ENCODE measurements around the gene TPRG1. TPM values are rescaled to one million over a fixed set of nuclear protein-coding genes. Genes with fewer than 3 reads are reported as not detected.

TPRG1 gene
- total and polyA plus RNA-seq, 2 of the 8 experiments (the other 6 are each of a cell fraction or from before 2014, with no cell fraction given), result 0.37 to 0.47 TPM

DNA sequence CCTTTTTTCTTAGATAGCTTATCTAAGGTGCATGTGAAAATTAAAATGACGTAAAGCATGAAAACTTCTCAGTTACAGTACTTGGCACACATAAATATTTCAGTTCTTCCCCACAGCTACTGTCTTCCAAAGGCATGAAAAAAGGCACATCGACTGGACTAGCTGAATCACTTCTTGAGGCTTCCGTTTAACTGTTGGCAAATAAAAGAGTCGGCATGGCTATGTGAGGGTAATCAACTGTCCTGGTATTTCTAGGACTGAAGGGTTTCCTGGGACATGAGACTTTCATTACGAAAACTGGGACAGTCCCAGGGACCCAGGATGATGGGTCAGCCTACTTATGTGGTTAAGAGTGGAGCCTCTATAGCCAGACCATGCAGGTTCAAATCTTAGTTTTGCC lies 168.2 kb downstream of the TPRG1 start:
- H2BK15ac ChIP-seq (ENCODE audit: low read length), result no peak overlapping the region
- no peak overlapping the region for H3K56ac ChIP-seq (replicated peaks; ENCODE audit: insufficient read length, low read depth, low read length)
- H3K14ac ChIP-seq (ENCODE audit: insufficient read length), result no peak overlapping the region
- TF ChIP-seq RNF2 (IDR thresholded peaks at IDR 0.05; ENCODE audit: borderline replicate concordance, low read depth, low read length, missing control alignments, poor library complexity, severe bottlenecking), result no peak
- no peak for TF ChIP-seq CBX8 (IDR thresholded peaks at IDR 0.05; ENCODE audit: borderline replicate concordance, low read depth, low read length)
- no peak for TF ChIP-seq TBP (IDR thresholded peaks at IDR 0.05; ENCODE audit: low read depth, low read length)
- TF ChIP-seq SIX5 (IDR thresholded peaks at IDR 0.05; ENCODE audit: low read depth, low read length), result no peak
- no peak overlapping the region for H2BK12ac ChIP-seq (ENCODE audit: low read depth, low read length)
- no peaks in the 10 kb centered on the region for H3K79me1 ChIP-seq (ENCODE audit: low read depth, low read length)
- no peak overlapping the region for H4K91ac ChIP-seq (replicated peaks; ENCODE audit: insufficient read length, low read length)
- ChIA-PET CTCF (ENCODE audit: partially characterized antibody) (interaction anchor here (0.5 to 2.9 kb wide), 10 partner anchors 9 to 769 kb away, joined by 3 to 9 read pairs (median 4); no protein-coding TSS in a partner anchor), POLR2A (ENCODE audit: partially characterized antibody) (no interaction called here)
- no peak overlapping the region for H2BK20ac ChIP-seq (ENCODE audit: low read length)
- H3K18ac ChIP-seq (ENCODE audit: extremely low read depth, low read length), result no peak overlapping the region
- H3K9ac ChIP-seq (replicated peaks in 1 of 4; ENCODE audit: extremely low read depth in 1 of 4, low read depth in 3 of 4, low read length in 3 of 4), result no peak overlapping the region
- DNase-seq (ENCODE audit: low read depth in 1 of 2, low spot score in 2 of 2) (no peak), FAIRE-seq (no peak)
- no peaks in the 10 kb centered on the region for H3K27me3 ChIP-seq (replicated peaks in 1 of 4; ENCODE audit: control insufficient read depth in 3 of 4, extremely low read depth in 1 of 4, insufficient read depth in 3 of 4, low read length in 3 of 4)
- H3K36me3 ChIP-seq (ENCODE audit: control insufficient read depth in 2 of 4, insufficient read depth in 4 of 4, low read length in 3 of 4), result no peaks in the 10 kb centered on the region
- no peak overlapping the region for H2AK5ac ChIP-seq (ENCODE audit: low read depth, low read length)
- no peak overlapping the region for H3K4ac ChIP-seq (replicated peaks; ENCODE audit: insufficient read length, low read depth, low read length)
- H3K4me1 ChIP-seq (replicated peaks in 1 of 4; ENCODE audit: control insufficient read depth in 3 of 4, insufficient read depth in 4 of 4, low read length in 3 of 4), result peaks cover 0 to 6% (median 0%) of the 10 kb centered on the region in 4 experiments; a peak in 1 of 7 replicates
- no peak overlapping the region for H2BK120ac ChIP-seq (replicated peaks; ENCODE audit: low read depth, low read length)
- H4K5ac ChIP-seq (ENCODE audit: insufficient read length, low read depth, low read length), result no peak overlapping the region
- H3K27ac ChIP-seq (ENCODE audit: low read depth, low read length), result no peak overlapping the region
- WGBS, 2 experiments (ENCODE audit: extremely low coverage in 1 of 2, insufficient coverage in 1 of 2, insufficient read length in 1 of 2, insufficient replicate concordance in 2 of 2, low coverage in 1 of 2, low lambda C conversion rate in 2 of 2, missing lambda C conversion rate in 1 of 2), result 95% methylated on average over 5 of the region's 5 CpGs; no CpG with 5 or more reads in 1 of the 2 experiments
- no peak overlapping the region for H4K8ac ChIP-seq (ENCODE audit: extremely low read depth, insufficient read depth, low read length)
- no peaks in the 10 kb centered on the region for H3K9me3 ChIP-seq (ENCODE audit: insufficient read depth in 2 of 2, low read depth in 1 of 2, low read length in 1 of 2)
- H3K23ac ChIP-seq (ENCODE audit: insufficient read length), result no peak overlapping the region
- H2AFZ ChIP-seq (ENCODE audit: low read length), result no peak overlapping the region
- H3K4me2 ChIP-seq (ENCODE audit: insufficient read depth in 1 of 2, low read depth in 2 of 2, low read length in 2 of 2), result no peak overlapping the region
- H3K4me3 ChIP-seq (ENCODE audit: extremely low read depth in 1 of 4, insufficient read depth in 2 of 4, low read depth in 3 of 4, low read length in 4 of 4), result no peak overlapping the region
- no peaks in the 10 kb centered on the region for H3K79me2 ChIP-seq (ENCODE audit: control insufficient read depth in 1 of 2, insufficient read depth in 2 of 2, low read length in 2 of 2)
- no peak overlapping the region for H2BK5ac ChIP-seq (ENCODE audit: low read depth, low read length)
- no peaks in the 10 kb centered on the region for H4K20me1 ChIP-seq (replicated peaks in 1 of 2; ENCODE audit: control insufficient read depth in 1 of 2, insufficient read depth in 2 of 2, low read length in 2 of 2)
- no peaks in the 10 kb centered on the region for H3K23me2 ChIP-seq (ENCODE audit: low read depth, low read length)

Measured in H1 (cell line).